HEK293 (cell line): ENCODE results near the gene RPS26.

Source experiments
- CTCF ChIA-PET: fragments of 350-600 bp; formaldehyde crosslinking; extraction: SDS; loops from one replicate; lab custom pipeline; 2021; ENCODE audit warnings: antibody characterized with exemption; lab: Yijun Ruan, JAX
- POLR2A ChIA-PET: fragments of 300-600 bp; formaldehyde crosslinking; extraction: SDS; loops from one replicate; lab custom pipeline; 2020; ENCODE audit warnings: antibody characterized with exemption, inconsistent platforms; lab: Yijun Ruan, JAX
- H3K27ac ChIP-seq: fragments of 200-500 bp; sonication (Bioruptor generic); 2 replicates; pipeline ENCODE4 v1.5.1; 2014; ENCODE audit warnings: low read depth, low read length, control low read depth, inconsistent platforms; ENCODE audit errors: extremely low read depth
- H3K36me3 ChIP-seq, 2 experiments: fragments of 200-500 bp in 1 of 2; sonication (Bioruptor generic) in 1 of 2; 1 replicate in 1 of 2; 2 replicates in 1 of 2; pipeline ENCODE4 v1.5.1; 2014 to 2017; ENCODE audit warnings: inconsistent platforms in 2 of 2, low read length in 2 of 2; ENCODE audit not compliant: control insufficient read depth in 2 of 2, insufficient read depth in 1 of 2
- H3K4me1 ChIP-seq: fragments of 200-500 bp; sonication (Bioruptor generic); 2 replicates; pipeline ENCODE4 v1.5.1; 2014; ENCODE audit warnings: mild to moderate bottlenecking, low read length, inconsistent platforms; ENCODE audit not compliant: control insufficient read depth, insufficient read depth
- H3K4me3 ChIP-seq: 2 replicates; pipeline ENCODE4 v1.5.1; 2011; ENCODE audit warnings: low read depth, mild to moderate bottlenecking, control low read depth, low read length, moderate library complexity
- H3K9me3 ChIP-seq: fragments of 200-500 bp; sonication (Bioruptor generic); 2 replicates; pipeline ENCODE4 v1.5.1; 2014; ENCODE audit warnings: low read depth, low read length, inconsistent platforms; ENCODE audit not compliant: control insufficient read depth, insufficient read depth
- GLIS2 ChIP-seq: fragments of 450-650 bp; formaldehyde crosslinking; IDR thresholded peaks from 2 replicates; pipeline ENCODE4 v1.5.1; 2016; ENCODE audit warnings: missing biosample characterization, missing genetic modification characterization
- KLF10 ChIP-seq: fragments of 450-650 bp; IDR thresholded peaks from 2 replicates; pipeline ENCODE4 v1.5.1; 2018; ENCODE audit warnings: missing biosample characterization, mild to moderate bottlenecking, missing genetic modification characterization
- MEIS1 ChIP-seq: sonication (generic); formaldehyde crosslinking; IDR thresholded peaks from 2 replicates; pipeline ENCODE4 v1.8.1; 2022; ENCODE audit warnings: missing genetic modification reagents, mild to moderate bottlenecking, borderline replicate concordance
- OVOL3 ChIP-seq: fragments of 450-650 bp; formaldehyde crosslinking; IDR thresholded peaks from 2 replicates; pipeline ENCODE4 v1.5.1; 2016; ENCODE audit warnings: missing biosample characterization, missing genetic modification characterization
- REPIN1 ChIP-seq: fragments of 450-650 bp; formaldehyde crosslinking; IDR thresholded peaks from 2 replicates; pipeline ENCODE4 v1.5.1; 2017; ENCODE audit warnings: missing biosample characterization, missing genetic modification characterization, low read depth
- YY1 ChIP-seq: fragments of 450-650 bp; formaldehyde crosslinking; IDR thresholded peaks from 2 replicates; pipeline ENCODE4 v1.5.1; 2018; ENCODE audit warnings: missing biosample characterization, missing genetic modification characterization
- ZBTB11 ChIP-seq: fragments of 450-650 bp; formaldehyde crosslinking; conservative IDR thresholded peaks from 2 replicates; pipeline ENCODE4 v1.5.1; 2016; ENCODE audit warnings: low read depth, missing biosample characterization, missing genetic modification characterization
- ZBTB26 ChIP-seq: fragments of 450-650 bp; formaldehyde crosslinking; optimal IDR thresholded peaks from 2 replicates; pipeline ENCODE3; 2016; ENCODE audit warnings: missing biosample characterization, mild to moderate bottlenecking, missing genetic modification characterization
- ZBTB49 ChIP-seq: fragments of 450-650 bp; formaldehyde crosslinking; IDR thresholded peaks from 2 replicates; pipeline ENCODE4 v1.5.1; 2016; ENCODE audit warnings: missing biosample characterization, missing genetic modification characterization, low read depth
- ZIC2 ChIP-seq: fragments of 450-650 bp; formaldehyde crosslinking; IDR thresholded peaks from 2 replicates; pipeline ENCODE4 v1.5.1; 2016; ENCODE audit warnings: missing biosample characterization, missing genetic modification characterization
- ZNF223 ChIP-seq: fragments of 450-650 bp; formaldehyde crosslinking; IDR thresholded peaks from 2 replicates; pipeline ENCODE4 v1.5.1; 2016; ENCODE audit warnings: missing biosample characterization, missing genetic modification characterization
- ZNF239 ChIP-seq: fragments of 450-650 bp; formaldehyde crosslinking; IDR thresholded peaks from 2 replicates; pipeline ENCODE4 v1.5.1; 2016; ENCODE audit warnings: missing biosample characterization, missing genetic modification characterization
- ZNF292 ChIP-seq: fragments of 450-650 bp; formaldehyde crosslinking; IDR thresholded peaks from 2 replicates; pipeline ENCODE4 v1.5.1; 2016; ENCODE audit warnings: low read depth, missing biosample characterization, missing genetic modification characterization, borderline replicate concordance
- ZNF335 ChIP-seq: fragments of 450-650 bp; formaldehyde crosslinking; conservative IDR thresholded peaks from 2 replicates; pipeline ENCODE4 v1.5.1; 2016; ENCODE audit warnings: missing biosample characterization, missing genetic modification characterization
- ZNF341 ChIP-seq: fragments of 450-650 bp; formaldehyde crosslinking; IDR thresholded peaks from 2 replicates; pipeline ENCODE4; 2016; ENCODE audit warnings: low read depth, missing biosample characterization, missing genetic modification characterization
- ZNF366 ChIP-seq: fragments of 450-650 bp; formaldehyde crosslinking; conservative IDR thresholded peaks from 2 replicates; pipeline ENCODE4 v1.5.1; 2016; ENCODE audit warnings: missing biosample characterization, missing genetic modification characterization
- ZNF48 ChIP-seq: fragments of 450-650 bp; formaldehyde crosslinking; IDR thresholded peaks from 2 replicates; pipeline ENCODE4 v1.5.1; 2016; ENCODE audit warnings: missing biosample characterization, missing genetic modification characterization
- ZNF513 ChIP-seq: fragments of 450-650 bp; IDR thresholded peaks from 2 replicates; pipeline ENCODE4 v1.5.1; 2018; ENCODE audit warnings: missing biosample characterization, missing genetic modification characterization
- ZNF549 ChIP-seq: fragments of 450-650 bp; IDR thresholded peaks from 2 replicates; pipeline ENCODE4 v1.5.1; 2018; ENCODE audit warnings: missing biosample characterization, missing genetic modification characterization, mild to moderate bottlenecking, inconsistent platforms, moderate library complexity
- ZNF580 ChIP-seq: fragments of 450-650 bp; formaldehyde crosslinking; IDR thresholded peaks from 2 replicates; pipeline ENCODE4 v1.5.1; 2016; ENCODE audit warnings: missing biosample characterization, missing genetic modification characterization
- ZNF660 ChIP-seq: fragments of 450-650 bp; IDR thresholded peaks from 2 replicates; pipeline ENCODE4 v1.5.1; 2018; ENCODE audit warnings: missing biosample characterization, mild to moderate bottlenecking, missing genetic modification characterization
- ZNF76 ChIP-seq: fragments of 450-650 bp; formaldehyde crosslinking; IDR thresholded peaks from 2 replicates; pipeline ENCODE4; 2016; ENCODE audit warnings: low read depth, missing biosample characterization, missing genetic modification characterization, borderline replicate concordance
- ZNF792 ChIP-seq: fragments of 450-650 bp; formaldehyde crosslinking; IDR thresholded peaks from 2 replicates; pipeline ENCODE4 v1.5.1; 2016; ENCODE audit warnings: missing biosample characterization, missing genetic modification characterization

RPS26 gene

GRCh38 chr12:55996201-55996714 is 45.5 kb upstream of the RPS26 start (continued):
- TF ChIP-seq ZNF366 (tag by site-specific recombination) (no peak), ZNF292 (tag by site-specific recombination) (no peak), ZNF223 (tag by site-specific recombination) (no peak), REPIN1 (tag by site-specific recombination) (no peak)
- TF ChIP-seq, all 188 proteins: peak for 14

- Histone ChIP-seq H3K9me3 (no peaks in the 10 kb centered on the region), H3K4me3 (peak within 1 kb of the TSS; percentile 65), H3K36me3 (peaks cover 18 to 37% of the 10 kb centered on the region in 2 experiments), H3K4me1 (no peaks in the 10 kb centered on the region; the same call in 1 of the 2 replicates), H3K27ac (peak within 1 kb of the TSS; percentile 38; the same call in 1 of the 2 replicates)
- ChIA-PET CTCF (interaction anchor here (0.6 to 4.8 kb wide), 31 partner anchors 9 to 281 kb away, joined by 3 to 46 read pairs (median 6); partner anchors contain the start of genes BLOC1S1, PA2G4, RAB5B and SMARCC2), POLR2A (interaction anchor here (0.5 to 3.3 kb wide), 22 partner anchors 10 to 319 kb away, joined by 3 to 48 read pairs (median 4); partner anchors contain the start of genes CNPY2, PA2G4, RAB5B and RNF41)
- TF ChIP-seq ZNF513 (tag by site-specific recombination), result no peak
- TF ChIP-seq ZNF239, result no peak
- no peak for TF ChIP-seq ZNF549 (tag by site-specific recombination)
- TF ChIP-seq ZBTB11 (tag by site-specific recombination), result peak; percentile 81
- peak; percentile 35; the same call in 1 of the 2 replicates for TF ChIP-seq YY1 (tag by site-specific recombination)
- 0 out of 2 replicates have a peak, but pooled peaks have one; percentile 30 for TF ChIP-seq GLIS2 (tag by site-specific recombination)
- TF ChIP-seq ZNF792 (tag by site-specific recombination), result no peak
- no peak for TF ChIP-seq MEIS1 (CRISPR knock-in tag)
- no peak for TF ChIP-seq KLF10
- peak; percentile 97 for TF ChIP-seq OVOL3 (tag by site-specific recombination)
- TF ChIP-seq ZNF76 (tag by site-specific recombination), result 0 out of 2 replicates have a peak, but pooled peaks have one; percentile 8
- no peak for TF ChIP-seq ZBTB49
- TF ChIP-seq ZBTB26 (tag by site-specific recombination), result peak; percentile 25
- no peak for TF ChIP-seq ZNF48
- 0 out of 2 replicates have a peak, but pooled peaks have one; percentile 7 for TF ChIP-seq ZNF580
- TF ChIP-seq ZNF660 (tag by site-specific recombination), result peak; percentile 18; the same call in 1 of the 2 replicates
- peak; percentile 66 for TF ChIP-seq ZNF335 (tag by site-specific recombination)
- TF ChIP-seq ZIC2, result peak; percentile 41; the same call in 1 of the 2 replicates
- TF ChIP-seq ZNF341, result peak; percentile 45
Measured at GRCh38 chr12:55996715-55997534, 44.8 kb upstream of the RPS26 start, which contains the start of gene SUOX. Gene SUOX, plus strand, starts transcription at chr12:55997276. Its CDS starts 4,946 bp downstream, at chr12:56002222.
